Neural progenitor cell (in vitro differentiated cells): ENCODE measurements around the gene LONRF2.

Source experiments
- EZH2 ChIP-seq: fragments of 200-600 bp; sonication (generic); IDR thresholded peaks from 2 replicates; pipeline ENCODE4 v1.6.1; 2017; ENCODE audit warnings: antibody characterized with exemption, mild to moderate bottlenecking, moderate library complexity
- TF ChIP-seq, protein P1 (sequence below): fragments of 200-600 bp; sonication (generic); IDR thresholded peaks from 2 replicates; pipeline ENCODE4 v1.5.1; 2017; ENCODE audit warnings: antibody characterized with exemption, mild to moderate bottlenecking

DNA sequence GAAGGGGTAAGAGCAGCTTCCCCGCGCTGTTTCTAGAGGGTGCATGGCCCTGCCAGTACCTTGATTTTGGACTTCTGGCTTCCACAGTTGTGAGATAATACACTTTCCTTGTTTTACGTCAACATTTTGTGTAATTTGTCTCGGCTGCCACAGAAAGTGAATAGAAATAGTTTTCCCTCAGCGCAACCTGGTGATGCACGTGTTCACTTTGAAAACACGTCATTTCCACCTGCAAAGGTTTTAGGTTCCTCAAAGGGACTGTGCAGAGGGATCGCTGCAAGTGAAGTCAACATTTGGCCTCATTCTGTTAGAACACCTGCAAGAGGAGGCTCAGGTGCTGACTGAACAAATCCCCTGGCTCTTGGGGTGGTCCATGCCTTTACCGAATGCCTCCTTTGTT, 71.7 kb downstream of the LONRF2 start:
- TF ChIP-seq, protein P1, sequence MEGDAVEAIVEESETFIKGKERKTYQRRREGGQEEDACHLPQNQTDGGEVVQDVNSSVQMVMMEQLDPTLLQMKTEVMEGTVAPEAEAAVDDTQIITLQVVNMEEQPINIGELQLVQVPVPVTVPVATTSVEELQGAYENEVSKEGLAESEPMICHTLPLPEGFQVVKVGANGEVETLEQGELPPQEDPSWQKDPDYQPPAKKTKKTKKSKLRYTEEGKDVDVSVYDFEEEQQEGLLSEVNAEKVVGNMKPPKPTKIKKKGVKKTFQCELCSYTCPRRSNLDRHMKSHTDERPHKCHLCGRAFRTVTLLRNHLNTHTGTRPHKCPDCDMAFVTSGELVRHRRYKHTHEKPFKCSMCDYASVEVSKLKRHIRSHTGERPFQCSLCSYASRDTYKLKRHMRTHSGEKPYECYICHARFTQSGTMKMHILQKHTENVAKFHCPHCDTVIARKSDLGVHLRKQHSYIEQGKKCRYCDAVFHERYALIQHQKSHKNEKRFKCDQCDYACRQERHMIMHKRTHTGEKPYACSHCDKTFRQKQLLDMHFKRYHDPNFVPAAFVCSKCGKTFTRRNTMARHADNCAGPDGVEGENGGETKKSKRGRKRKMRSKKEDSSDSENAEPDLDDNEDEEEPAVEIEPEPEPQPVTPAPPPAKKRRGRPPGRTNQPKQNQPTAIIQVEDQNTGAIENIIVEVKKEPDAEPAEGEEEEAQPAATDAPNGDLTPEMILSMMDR: no peak
- TF ChIP-seq EZH2: no peak
